Panc1 (cell line): ENCODE data around the gene SH3D19. TPM values are rescaled to one million over a fixed set of nuclear protein-coding genes. Genes with fewer than 3 reads are reported as not detected.
A peak's percentile ranks its signal among the peaks of the same experiment; 100 is the strongest.

Experiments used
- ATAC-seq: fragments of 200-7000 bp; cut with Tn5 transposase; 2 replicates; pipeline ENCODE4 v1.9.1; 2020; ENCODE audit warnings: mild to moderate bottlenecking, moderate library complexity
- BruUV-seq: library from RNA; stranded (reverse); fragments of 400-500 nt; replicated peaks from 2 replicates; lab custom pipeline; 2021; lab: Mats Ljungman, UMichigan
- CTCF ChIA-PET: fragments of 300-600 bp; sonication (Branson Sonifier 250); formaldehyde crosslinking; loops from one replicate; lab custom pipeline; 2022; ENCODE audit warnings: antibody characterized with exemption; lab: Charles Lee
- POLR2A ChIA-PET: fragments of 300-600 bp; sonication (Branson Sonifier 250); formaldehyde crosslinking; loops from one replicate; lab custom pipeline; 2022; ENCODE audit warnings: antibody characterized with exemption; lab: Charles Lee
- DNase-seq: peaks from one replicate; pipeline ENCODE4 v3.0.0-alpha.2; 2010; ENCODE audit warnings: low read depth, low spot score
- H3K27ac ChIP-seq: 2 replicates; pipeline ENCODE4 v1.5.1; 2011; ENCODE audit warnings: mild to moderate bottlenecking, low read length, inconsistent platforms
- H3K27me3 ChIP-seq: fragments of 200-500 bp; sonication (Bioruptor generic); 2 replicates; pipeline ENCODE4 v1.6.0; 2014; ENCODE audit warnings: low read length, inconsistent platforms; ENCODE audit not compliant: control insufficient read depth, insufficient read depth
- H3K36me3 ChIP-seq: fragments of 200-500 bp; sonication (Bioruptor generic); 2 replicates; pipeline ENCODE4 v1.5.1; 2014; ENCODE audit warnings: inconsistent platforms, mild to moderate bottlenecking, low read length, moderate library complexity; ENCODE audit not compliant: control insufficient read depth, insufficient read depth
- H3K4me1 ChIP-seq: 2 replicates; pipeline ENCODE4 v1.5.1; 2011; ENCODE audit warnings: inconsistent platforms, mild to moderate bottlenecking, low read length, moderate library complexity; ENCODE audit not compliant: control insufficient read depth, insufficient read depth
- H3K4me3 ChIP-seq, 2 experiments: 2 replicates each; pipeline ENCODE4 v1.5.1; 2011 to 2012; ENCODE audit warnings: low read depth in 2 of 2, low read length in 2 of 2, mild to moderate bottlenecking in 2 of 2, inconsistent platforms in 1 of 2, moderate library complexity in 1 of 2
- H3K9me3 ChIP-seq: fragments of 200-500 bp; sonication (Bioruptor generic); 2 replicates; pipeline ENCODE4 v1.5.1; 2014; ENCODE audit warnings: low read depth, mild to moderate bottlenecking, inconsistent platforms, low read length, moderate library complexity; ENCODE audit not compliant: control insufficient read depth, insufficient read depth
- CTCF ChIP-seq: fragments of 450-650 bp; IDR thresholded peaks from 2 replicates; pipeline ENCODE4 v1.5.1; 2017; ENCODE audit warnings: mild to moderate bottlenecking
- POLR2AphosphoS5 ChIP-seq: IDR thresholded peaks from 2 replicates; pipeline ENCODE4 v1.6.1; 2012; ENCODE audit warnings: mild to moderate bottlenecking, low read depth, low read length, moderate library complexity
- REST ChIP-seq, 2 experiments: IDR thresholded peaks; 2 replicates each; pipeline ENCODE4 v1.6.1; 2011 to 2012; ENCODE audit warnings: low read depth in 2 of 2, control low read depth in 1 of 2, low read length in 1 of 2, mild to moderate bottlenecking in 1 of 2, moderate library complexity in 1 of 2; ENCODE audit not compliant: insufficient read depth in 1 of 2
- SIN3A ChIP-seq: IDR thresholded peaks from 2 replicates; pipeline ENCODE4 v1.6.1; 2012; ENCODE audit warnings: low read depth, mild to moderate bottlenecking, low read length, moderate library complexity, borderline replicate concordance; ENCODE audit not compliant: insufficient read depth
- TCF7L2 ChIP-seq: IDR thresholded peaks from 2 replicates; pipeline ENCODE4 v1.6.1; 2011; ENCODE audit warnings: mild to moderate bottlenecking, low read depth, low read length, inconsistent platforms
- in situ Hi-C: cut with HindIII; loops from 2 replicates; pipeline ENCODE4 v1.10.0; 2016; ENCODE audit warnings: low sequenced_read_pairs, low pct_unique_long_range_greater_than_20kb
- intact Hi-C: fragments of 100-400 bp; cut with micrococcal nuclease; formaldehyde crosslinking; loops from one replicate; pipeline ENCODE4 v1.10.0; 2022; ENCODE audit not compliant: unreplicated experiment
- total RNA-seq: library from RNA; stranded (reverse); gene quantifications from one replicate; pipeline ENCODE4 v1.2.1, GENCODE V29; 2021; ENCODE audit not compliant: unreplicated experiment

Gene SH3D19
- total RNA-seq, 1 experiment from 2014 or later, result 19.8 TPM

- no peak for ATAC-seq
- DNase-seq, result no peak
- no peak overlapping the region for H3K27ac ChIP-seq
- intact Hi-C loops, result no loop called here
- no peaks in the 10 kb centered on the region for H3K27me3 ChIP-seq
- in situ Hi-C loops, result no loop called here
- no peak overlapping the region for H3K4me3 ChIP-seq
- H3K9me3 ChIP-seq, result no peaks in the 10 kb centered on the region
- ChIA-PET POLR2A (no interaction called here), CTCF (interaction anchor here (0.6 kb wide), 1 partner anchor 317 kb away, joined by 3 read pairs; no protein-coding TSS in a partner anchor)
- TF ChIP-seq REST (IDR thresholded peaks at IDR 0.05; ENCODE audit: insufficient read depth in 1 of 2, low read depth in 2 of 2, low read length in 1 of 2), result no peak
- TF ChIP-seq CTCF, result no peak
- no peak for TF ChIP-seq SIN3A
- no peak for TF ChIP-seq TCF7L2
- no peak for TF ChIP-seq POLR2AphosphoS5
- H3K36me3 ChIP-seq, result no peaks in the 10 kb centered on the region; the same call in 1 of the 2 replicates
- TSS peak; percentile 18 for BruUV-seq
- H3K4me1 ChIP-seq, result peaks cover 19% of the 10 kb centered on the region
These were observed 3.8 kb downstream of the SH3D19 start for GRCh38 chr4:151321586-151321985.

- ATAC-seq (no peak), DNase-seq (no peak)
- TF ChIP-seq CTCF (no peak), SIN3A (no peak), REST (IDR thresholded peaks at IDR 0.05; ENCODE audit: insufficient read depth in 1 of 2, low read depth in 2 of 2, low read length in 1 of 2) (no peak), POLR2AphosphoS5 (no peak), TCF7L2 (no peak)
- intact Hi-C loops, result no loop called here
- Histone ChIP-seq H3K36me3 (no peaks in the 10 kb centered on the region), H3K9me3 (no peaks in the 10 kb centered on the region), H3K27me3 (no peaks in the 10 kb centered on the region), H3K27ac (no peak overlapping the region), H3K4me3 (no peak overlapping the region), H3K4me1 (peaks cover 25% of the 10 kb centered on the region)
- no TSS peak for BruUV-seq
- ChIA-PET CTCF (no interaction called here), POLR2A (no interaction called here)
- in situ Hi-C loops, result no loop called here
These were observed 5.9 kb downstream of the SH3D19 start for GRCh38 chr4:151319490-151319889.
